Loucy (cell line): Measurements from ENCODE around the gene NCOA4.

ENCODE experiments used
- H2AFZ ChIP-seq: fragments of 200-600 bp; sonication (generic); 2 replicates; pipeline ENCODE4 v1.6.0; 2016; ENCODE audit warnings: antibody characterized with exemption, mild to moderate bottlenecking, low read length, moderate library complexity
- H3F3A ChIP-seq: fragments of 200-600 bp; 2 replicates; pipeline ENCODE4 v1.6.0; 2016; ENCODE audit warnings: antibody characterized with exemption, low read depth, mild to moderate bottlenecking
- H3K27me3 ChIP-seq: fragments of 200-600 bp; sonication (generic); 2 replicates; pipeline ENCODE4 v1.6.1; 2014; ENCODE audit warnings: low read length, mild to moderate bottlenecking; ENCODE audit not compliant: insufficient read depth, poor library complexity, severe bottlenecking
- H3K36me3 ChIP-seq: fragments of 200-600 bp; sonication (generic); 2 replicates; pipeline ENCODE4 v1.6.1; 2016; ENCODE audit warnings: low read length; ENCODE audit not compliant: insufficient read depth
- H3K4me1 ChIP-seq: fragments of 200-600 bp; sonication (generic); 2 replicates; pipeline ENCODE4 v1.5.1; 2014; ENCODE audit warnings: low read length, mild to moderate bottlenecking; ENCODE audit not compliant: insufficient read depth, poor library complexity, severe bottlenecking
- H3K4me2 ChIP-seq: fragments of 200-600 bp; sonication (generic); 2 replicates; pipeline ENCODE4 v1.6.0; 2014; ENCODE audit warnings: antibody characterized with exemption, low read length, low read depth, mild to moderate bottlenecking; ENCODE audit not compliant: poor library complexity, severe bottlenecking
- H3K4me3 ChIP-seq: fragments of 200-600 bp; sonication (generic); 2 replicates; pipeline ENCODE4 v1.5.1; 2014; ENCODE audit warnings: low read length, mild to moderate bottlenecking, mixed read lengths; ENCODE audit not compliant: poor library complexity, severe bottlenecking
- H3K79me2 ChIP-seq: fragments of 200-600 bp; sonication (generic); 2 replicates; pipeline ENCODE4 v1.6.1; 2014; ENCODE audit warnings: low read length; ENCODE audit not compliant: insufficient read depth
- H3K9ac ChIP-seq: fragments of 200-600 bp; sonication (generic); 2 replicates; pipeline ENCODE4 v1.6.0; 2014; ENCODE audit warnings: mild to moderate bottlenecking, low read depth, low read length, moderate library complexity; ENCODE audit not compliant: poor library complexity, severe bottlenecking
- H3K9me2 ChIP-seq: fragments of 200-600 bp; sonication (generic); replicated peaks from 2 replicates; pipeline ENCODE4 v1.6.1; 2016; ENCODE audit warnings: low read depth, low read length, mixed read lengths
- H3K9me3 ChIP-seq: fragments of 200-600 bp; sonication (generic); 2 replicates; pipeline ENCODE4 v1.6.1; 2014; ENCODE audit warnings: mild to moderate bottlenecking, antibody characterized with exemption, low read length, low read depth; ENCODE audit not compliant: insufficient read depth
- H4K20me1 ChIP-seq: fragments of 200-600 bp; sonication (generic); 2 replicates; pipeline ENCODE4 v1.6.0; 2014; ENCODE audit warnings: antibody characterized with exemption, low read length, mild to moderate bottlenecking; ENCODE audit not compliant: insufficient read depth, poor library complexity, severe bottlenecking
- EZH2phosphoT487 ChIP-seq: fragments of 200-600 bp; IDR thresholded peaks from 2 replicates; pipeline ENCODE4 v1.6.1; 2018; ENCODE audit warnings: antibody characterized with exemption, mild to moderate bottlenecking, moderate library complexity, borderline replicate concordance
- TF ChIP-seq, protein P1 (sequence below): fragments of 200-600 bp; sonication (generic); conservative IDR thresholded peaks from 2 replicates; pipeline ENCODE4 v1.5.1; 2014; ENCODE audit warnings: mild to moderate bottlenecking, antibody characterized with exemption, low read length

Gene NCOA4

DNA sequence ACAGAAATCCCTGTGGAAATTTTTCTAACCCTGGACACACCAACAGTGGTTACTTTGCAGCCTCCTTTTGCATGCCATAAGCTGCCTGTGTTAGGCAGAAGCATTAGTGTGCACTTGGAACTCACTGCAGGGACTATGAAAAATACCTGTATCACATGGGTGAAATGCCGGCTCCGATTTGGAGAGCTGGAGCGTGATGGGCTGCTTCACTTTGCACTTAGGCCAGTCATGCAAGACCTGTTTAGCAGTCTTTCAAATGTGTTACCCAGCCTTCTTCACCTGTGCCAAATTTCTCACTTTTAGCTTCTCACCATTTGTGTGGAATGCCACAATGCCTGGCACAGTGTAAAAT lies 11.3 kb downstream of the NCOA4 start:
- H3K4me1 ChIP-seq: peaks cover 42% of the 10 kb centered on the region
- no peak overlapping the region for H2AFZ ChIP-seq
- peaks cover 100% of the 10 kb centered on the region for H3K79me2 ChIP-seq
- H3F3A ChIP-seq: no peaks in the 10 kb centered on the region
- H3K4me2 ChIP-seq: peak overlapping the region; percentile 50
- TF ChIP-seq, protein P1, sequence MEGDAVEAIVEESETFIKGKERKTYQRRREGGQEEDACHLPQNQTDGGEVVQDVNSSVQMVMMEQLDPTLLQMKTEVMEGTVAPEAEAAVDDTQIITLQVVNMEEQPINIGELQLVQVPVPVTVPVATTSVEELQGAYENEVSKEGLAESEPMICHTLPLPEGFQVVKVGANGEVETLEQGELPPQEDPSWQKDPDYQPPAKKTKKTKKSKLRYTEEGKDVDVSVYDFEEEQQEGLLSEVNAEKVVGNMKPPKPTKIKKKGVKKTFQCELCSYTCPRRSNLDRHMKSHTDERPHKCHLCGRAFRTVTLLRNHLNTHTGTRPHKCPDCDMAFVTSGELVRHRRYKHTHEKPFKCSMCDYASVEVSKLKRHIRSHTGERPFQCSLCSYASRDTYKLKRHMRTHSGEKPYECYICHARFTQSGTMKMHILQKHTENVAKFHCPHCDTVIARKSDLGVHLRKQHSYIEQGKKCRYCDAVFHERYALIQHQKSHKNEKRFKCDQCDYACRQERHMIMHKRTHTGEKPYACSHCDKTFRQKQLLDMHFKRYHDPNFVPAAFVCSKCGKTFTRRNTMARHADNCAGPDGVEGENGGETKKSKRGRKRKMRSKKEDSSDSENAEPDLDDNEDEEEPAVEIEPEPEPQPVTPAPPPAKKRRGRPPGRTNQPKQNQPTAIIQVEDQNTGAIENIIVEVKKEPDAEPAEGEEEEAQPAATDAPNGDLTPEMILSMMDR: no peak
- TF ChIP-seq EZH2phosphoT487: no peak
- H3K4me3 ChIP-seq: peak overlapping the region; percentile 18
- peaks cover 30% of the 10 kb centered on the region for H3K36me3 ChIP-seq
- H3K27me3 ChIP-seq: no peaks in the 10 kb centered on the region
- no peaks in the 10 kb centered on the region for H3K9me2 ChIP-seq
- H3K9ac ChIP-seq: no peak overlapping the region
- H3K9me3 ChIP-seq: no peaks in the 10 kb centered on the region
- H4K20me1 ChIP-seq: peaks cover 90% of the 10 kb centered on the region

DNA sequence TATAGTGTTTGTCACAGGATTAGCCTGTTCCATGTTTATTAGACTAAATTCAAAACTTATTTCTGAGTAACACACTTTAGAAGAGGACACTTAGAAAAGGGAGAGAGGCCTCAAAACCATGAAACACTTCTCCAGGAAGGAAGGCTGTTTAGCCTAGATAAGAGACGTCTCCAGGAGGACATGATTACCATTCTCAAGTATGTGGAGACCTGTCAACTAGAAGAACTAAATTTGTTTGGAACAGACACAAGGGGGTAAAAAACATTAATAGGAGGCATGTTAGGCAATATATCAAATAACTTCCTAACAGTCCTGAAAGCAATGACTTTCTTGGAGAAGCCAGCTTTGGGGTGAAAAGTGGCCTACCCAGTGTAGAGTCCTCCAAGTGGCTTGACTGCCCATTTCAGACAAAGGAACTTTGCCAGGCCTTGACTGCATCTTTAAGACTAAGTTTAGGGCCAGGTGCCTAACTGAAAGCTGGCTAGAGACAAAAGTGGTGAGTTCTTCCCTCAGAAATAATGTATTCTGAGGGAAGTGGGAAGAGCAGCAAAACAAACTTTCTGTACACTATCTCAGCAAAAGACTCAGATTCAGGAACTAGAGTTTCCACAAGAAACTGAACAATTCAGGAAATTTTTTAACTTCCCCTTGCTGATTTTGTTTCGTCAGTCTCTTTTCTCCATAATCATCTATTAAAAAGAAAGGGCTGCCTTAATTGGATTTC lies 11.8 kb downstream of the NCOA4 start:
- Histone ChIP-seq H3K79me2 (peaks cover 95% of the 10 kb centered on the region), H3K9me2 (no peaks in the 10 kb centered on the region), H2AFZ (no peak overlapping the region), H3K9ac (no peak overlapping the region), H3K9me3 (no peaks in the 10 kb centered on the region), H3K4me1 (peaks cover 36% of the 10 kb centered on the region), H4K20me1 (peaks cover 85% of the 10 kb centered on the region), H3K4me3 (peak overlapping the region; percentile 18), H3K36me3 (peaks cover 36% of the 10 kb centered on the region), H3F3A (no peaks in the 10 kb centered on the region), H3K27me3 (no peaks in the 10 kb centered on the region), H3K4me2 (peak overlapping the region; percentile 50)
- TF ChIP-seq EZH2phosphoT487: no peak
- TF ChIP-seq, protein P1: no peak

DNA sequence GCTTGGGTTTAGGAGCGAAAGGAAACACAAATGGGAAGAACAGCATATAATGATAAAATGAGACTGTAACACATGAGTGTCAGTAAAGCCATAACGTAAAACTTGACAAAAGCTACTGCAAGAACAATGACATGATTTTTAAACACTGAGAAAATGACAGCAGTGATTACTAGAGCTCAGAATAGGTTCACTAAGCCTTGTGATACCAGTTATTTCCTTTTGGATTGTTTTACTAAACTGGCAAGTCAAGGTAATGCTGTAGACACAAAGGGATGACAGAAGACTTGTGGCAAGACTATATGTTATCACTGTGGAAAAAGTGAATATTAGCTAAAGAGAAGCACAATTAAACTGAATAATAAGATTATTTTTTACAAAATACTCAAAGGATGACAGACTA lies 12.7 kb downstream of the NCOA4 start:
- H3F3A ChIP-seq: 0 out of 2 replicates have a peak, but pooled peaks cover 3% of the 10 kb centered on the region
- H3K9me2 ChIP-seq: no peaks in the 10 kb centered on the region
- H3K27me3 ChIP-seq: no peaks in the 10 kb centered on the region
- peaks cover 44% of the 10 kb centered on the region for H3K36me3 ChIP-seq
- no peak overlapping the region for H3K9ac ChIP-seq
- peaks cover 76% of the 10 kb centered on the region for H4K20me1 ChIP-seq
- no peak overlapping the region for H2AFZ ChIP-seq
- H3K4me1 ChIP-seq: peaks cover 34% of the 10 kb centered on the region
- H3K9me3 ChIP-seq: no peaks in the 10 kb centered on the region
- H3K4me2 ChIP-seq: peak overlapping the region; percentile 50
- TF ChIP-seq, protein P1: no peak
- no peak for TF ChIP-seq EZH2phosphoT487
- peaks cover 86% of the 10 kb centered on the region for H3K79me2 ChIP-seq
- H3K4me3 ChIP-seq: no peak overlapping the region
